Panc1 (cell line): ENCODE measurements around the gene KCNE5. TPM values are rescaled to one million over a fixed set of nuclear protein-coding genes. Genes with fewer than 3 reads are reported as not detected.

Experiments used
- ATAC-seq: fragments of 200-7000 bp; cut with Tn5 transposase; 2 replicates; pipeline ENCODE4 v1.9.1; 2020; ENCODE audit warnings: mild to moderate bottlenecking, moderate library complexity
- BruUV-seq: library from RNA; stranded (reverse); fragments of 400-500 nt; replicated peaks from 2 replicates; lab custom pipeline; 2021; lab: Mats Ljungman, UMichigan
- CTCF ChIA-PET: fragments of 300-600 bp; sonication (Branson Sonifier 250); formaldehyde crosslinking; loops from one replicate; lab custom pipeline; 2022; ENCODE audit warnings: antibody characterized with exemption; lab: Charles Lee
- POLR2A ChIA-PET: fragments of 300-600 bp; sonication (Branson Sonifier 250); formaldehyde crosslinking; loops from one replicate; lab custom pipeline; 2022; ENCODE audit warnings: antibody characterized with exemption; lab: Charles Lee
- DNase-seq: peaks from one replicate; pipeline ENCODE4 v3.0.0-alpha.2; 2010; ENCODE audit warnings: low read depth, low spot score
- H3K27ac ChIP-seq: 2 replicates; pipeline ENCODE4 v1.5.1; 2011; ENCODE audit warnings: mild to moderate bottlenecking, low read length, inconsistent platforms
- H3K27me3 ChIP-seq: fragments of 200-500 bp; sonication (Bioruptor generic); 2 replicates; pipeline ENCODE4 v1.6.0; 2014; ENCODE audit warnings: low read length, inconsistent platforms; ENCODE audit not compliant: control insufficient read depth, insufficient read depth
- H3K36me3 ChIP-seq: fragments of 200-500 bp; sonication (Bioruptor generic); 2 replicates; pipeline ENCODE4 v1.5.1; 2014; ENCODE audit warnings: inconsistent platforms, mild to moderate bottlenecking, low read length, moderate library complexity; ENCODE audit not compliant: control insufficient read depth, insufficient read depth
- H3K4me1 ChIP-seq: 2 replicates; pipeline ENCODE4 v1.5.1; 2011; ENCODE audit warnings: inconsistent platforms, mild to moderate bottlenecking, low read length, moderate library complexity; ENCODE audit not compliant: control insufficient read depth, insufficient read depth
- H3K4me3 ChIP-seq, 2 experiments: 2 replicates each; pipeline ENCODE4 v1.5.1; 2011 to 2012; ENCODE audit warnings: low read depth in 2 of 2, low read length in 2 of 2, mild to moderate bottlenecking in 2 of 2, inconsistent platforms in 1 of 2, moderate library complexity in 1 of 2
- H3K9me3 ChIP-seq: fragments of 200-500 bp; sonication (Bioruptor generic); 2 replicates; pipeline ENCODE4 v1.5.1; 2014; ENCODE audit warnings: low read depth, mild to moderate bottlenecking, inconsistent platforms, low read length, moderate library complexity; ENCODE audit not compliant: control insufficient read depth, insufficient read depth
- CTCF ChIP-seq: fragments of 450-650 bp; IDR thresholded peaks from 2 replicates; pipeline ENCODE4 v1.5.1; 2017; ENCODE audit warnings: mild to moderate bottlenecking
- POLR2AphosphoS5 ChIP-seq: IDR thresholded peaks from 2 replicates; pipeline ENCODE4 v1.6.1; 2012; ENCODE audit warnings: mild to moderate bottlenecking, low read depth, low read length, moderate library complexity
- REST ChIP-seq, 2 experiments: IDR thresholded peaks; 2 replicates each; pipeline ENCODE4 v1.6.1; 2011 to 2012; ENCODE audit warnings: low read depth in 2 of 2, control low read depth in 1 of 2, low read length in 1 of 2, mild to moderate bottlenecking in 1 of 2, moderate library complexity in 1 of 2; ENCODE audit not compliant: insufficient read depth in 1 of 2
- SIN3A ChIP-seq: IDR thresholded peaks from 2 replicates; pipeline ENCODE4 v1.6.1; 2012; ENCODE audit warnings: low read depth, mild to moderate bottlenecking, low read length, moderate library complexity, borderline replicate concordance; ENCODE audit not compliant: insufficient read depth
- TCF7L2 ChIP-seq: IDR thresholded peaks from 2 replicates; pipeline ENCODE4 v1.6.1; 2011; ENCODE audit warnings: mild to moderate bottlenecking, low read depth, low read length, inconsistent platforms
- in situ Hi-C: cut with HindIII; loops from 2 replicates; pipeline ENCODE4 v1.10.0; 2016; ENCODE audit warnings: low sequenced_read_pairs, low pct_unique_long_range_greater_than_20kb
- intact Hi-C: fragments of 100-400 bp; cut with micrococcal nuclease; formaldehyde crosslinking; loops from one replicate; pipeline ENCODE4 v1.10.0; 2022; ENCODE audit not compliant: unreplicated experiment
- total RNA-seq: library from RNA; stranded (reverse); gene quantifications from one replicate; pipeline ENCODE4 v1.2.1, GENCODE V29; 2021; ENCODE audit not compliant: unreplicated experiment

The KCNE5 gene
- total RNA-seq, 1 experiment from 2014 or later: 0.13 TPM

GRCh38 chrX:109623997-109624396 is 975 bp downstream of the KCNE5 start:
- ChIA-PET CTCF (no interaction called here), POLR2A (no interaction called here)
- Histone ChIP-seq H3K4me1 (no peaks in the 10 kb centered on the region), H3K9me3 (no peaks in the 10 kb centered on the region), H3K27ac (no peak overlapping the region), H3K36me3 (no peaks in the 10 kb centered on the region), H3K4me3 (no peak overlapping the region), H3K27me3 (no peaks in the 10 kb centered on the region)
- DNase-seq (no peak), ATAC-seq (no peak)
- intact Hi-C loops (no loop called here), in situ Hi-C loops (no loop called here)
- TF ChIP-seq SIN3A (no peak), REST (IDR thresholded peaks at IDR 0.05; ENCODE audit: insufficient read depth in 1 of 2, low read depth in 2 of 2, low read length in 1 of 2) (no peak), POLR2AphosphoS5 (no peak), CTCF (no peak), TCF7L2 (no peak)
- no TSS peak for BruUV-seq

- TF ChIP-seq CTCF: no peak
- TF ChIP-seq TCF7L2: no peak
- no peak for TF ChIP-seq POLR2AphosphoS5
- no peak for TF ChIP-seq SIN3A
- TF ChIP-seq REST (IDR thresholded peaks at IDR 0.05; ENCODE audit: insufficient read depth in 1 of 2, low read depth in 2 of 2, low read length in 1 of 2): no peak
- ChIA-PET POLR2A (no interaction called here), CTCF (no interaction called here)
- H3K4me1 ChIP-seq: no peaks in the 10 kb centered on the region
- DNase-seq: no peak
- in situ Hi-C loops (no loop called here), intact Hi-C loops (no loop called here)
- no peak for ATAC-seq
- H3K27ac ChIP-seq: no peak overlapping the region
- no peaks in the 10 kb centered on the region for H3K27me3 ChIP-seq
- H3K36me3 ChIP-seq: no peaks in the 10 kb centered on the region
- no peaks in the 10 kb centered on the region for H3K9me3 ChIP-seq
- no TSS peak for BruUV-seq
- H3K4me3 ChIP-seq: no peak overlapping the region
Observed at GRCh38 chrX:109622270-109622669, 2.7 kb downstream of the KCNE5 start.
